Transverse colon (tissue), 4 donors: ENCODE data around the gene UBALD1. TPM values are rescaled to one million over a fixed set of nuclear protein-coding genes. Genes with fewer than 3 reads are reported as not detected.

Source experiments
- DNase-seq: peaks from one replicate; pipeline ENCODE4 v3.0.0-alpha.2; 2019
- H3K27ac ChIP-seq, 4 donors: fragments of 200-600 bp; sonication (generic); 2 replicates each; pipeline ENCODE4 v1.5.1; 2016 to 2018; ENCODE audit warnings: inconsistent platforms in 4 of 4
- H3K27me3 ChIP-seq: fragments of 200-600 bp; sonication (generic); 2 replicates; pipeline ENCODE4 v1.5.1; 2017; ENCODE audit warnings: inconsistent platforms
- H3K36me3 ChIP-seq, 4 donors: fragments of 200-600 bp; sonication (generic); 2 replicates each; pipeline ENCODE4 v1.5.1; 2017 to 2019; ENCODE audit warnings: inconsistent platforms in 4 of 4
- H3K4me1 ChIP-seq, 4 donors: fragments of 200-600 bp; sonication (generic); 2 replicates each; pipeline ENCODE4 v1.5.1; 2017 to 2020; ENCODE audit warnings: inconsistent platforms in 4 of 4
- H3K4me3 ChIP-seq, 4 donors: fragments of 200-600 bp; sonication (generic); 1 replicate in 1 of 4; 2 replicates in 3 of 4; pipeline versions ENCODE4 v1.5.1 to v1.6.1; 2017 to 2019; ENCODE audit warnings: inconsistent platforms in 4 of 4
- H3K9me3 ChIP-seq, 2 donors: fragments of 200-600 bp; sonication (generic); 2 replicates each; pipeline ENCODE4 v1.5.1; 2017 to 2019; ENCODE audit warnings: inconsistent platforms in 2 of 2
- CTCF ChIP-seq, 5 experiments: fragments of 200-600 bp in 3 of 5; fragments of 450-650 bp in 2 of 5; sonication (generic) in 3 of 5; IDR thresholded peaks; 1 replicate in 2 of 5; 2 replicates in 3 of 5; pipeline ENCODE4 v1.5.1; 2016 to 2017; ENCODE audit warnings: antibody characterized with exemption in 5 of 5, inconsistent platforms in 3 of 5, mild to moderate bottlenecking in 2 of 5, moderate library complexity in 1 of 5
- EP300 ChIP-seq: sonication (generic); formaldehyde crosslinking; IDR thresholded peaks from one replicate; pipeline ENCODE4 v1.6.1; 2017; ENCODE audit warnings: antibody characterized with exemption, low read depth
- POLR2A ChIP-seq: fragments of 450-650 bp; IDR thresholded peaks from one replicate; pipeline ENCODE4 v1.6.1; 2016; ENCODE audit warnings: antibody characterized with exemption, mild to moderate bottlenecking, moderate library complexity
- POLR2AphosphoS5 ChIP-seq, 3 donors: sonication (generic); formaldehyde crosslinking; IDR thresholded peaks; one replicate each; pipeline ENCODE4 v1.6.1; 2016; ENCODE audit warnings: antibody characterized with exemption in 3 of 3
- WGBS, 2 donors: methylation state at CpG; one replicate each; pipeline ENCODE4 v1.1.5; 2018; ENCODE audit warnings: low coverage in 1 of 2; 5-methylcytosine and 5-hydroxymethylcytosine counted together
- in situ Hi-C, 4 donors: fragments of 200-750 bp; cut with MboI; loops; one replicate each; pipeline versions ENCODE4 v1.15.0 to v1.15.1; 2017; ENCODE audit warnings: low sequenced_read_pairs in 3 of 4, low pct_ligation_motif_present in 1 of 4, low pct_unique_long_range_greater_than_20kb in 1 of 4
- intact Hi-C: fragments of 100-400 bp; cut with DNase I; formaldehyde crosslinking; loops from one replicate; pipeline ENCODE4 v1.15.1; 2023; ENCODE audit warnings: low total_unique reads
- total RNA-seq, 4 donors: library from RNA; depleted of rRNA; stranded (reverse); fragments of >200 nt; gene quantifications; one replicate each; pipeline ENCODE4 v1.1.0, GENCODE V29; 2016

Gene UBALD1
- total RNA-seq, 4 donors from 2014 or later, result 8.6 to 18.0 (median 10.5) TPM

GRCh38 chr16:4591706-4592470 is 22.8 kb downstream of the UBALD1 start:
- no peaks in the 10 kb centered on the region for H3K9me3 ChIP-seq
- H3K36me3 ChIP-seq, result no peaks in the 10 kb centered on the region
- no peak overlapping the region for H3K4me3 ChIP-seq
- DNase-seq, result no peak
- in situ Hi-C loops (no loop called here), intact Hi-C loops (no loop called here)
- no peaks in the 10 kb centered on the region for H3K27me3 ChIP-seq
- H3K4me1 ChIP-seq, result no peaks in the 10 kb centered on the region
- TF ChIP-seq POLR2AphosphoS5 (IDR thresholded peaks at IDR 0.05) (no peak), POLR2A (no peak), CTCF (IDR thresholded peaks at IDR 0.05) (no peak), EP300 (no peak)
- H3K27ac ChIP-seq, result no peak overlapping the region
- WGBS, 2 donors, result 80 to 93% methylated on average over 6 to 17 of the region's 17 CpGs

- TF ChIP-seq EP300 (no peak), POLR2AphosphoS5 (IDR thresholded peaks at IDR 0.05) (no peak), CTCF (IDR thresholded peaks at IDR 0.05) (no peak), POLR2A (no peak)
- Histone ChIP-seq H3K36me3 (no peaks in the 10 kb centered on the region), H3K27ac (no peak overlapping the region), H3K9me3 (no peaks in the 10 kb centered on the region), H3K27me3 (peaks cover 2% of the 10 kb centered on the region), H3K4me3 (no peak overlapping the region), H3K4me1 (no peaks in the 10 kb centered on the region)
- in situ Hi-C loops (no loop called here), intact Hi-C loops (no loop called here)
- 47% methylated on average over 6 of the region's 6 CpGs for WGBS, 2 donors
- DNase-seq, result no peak
These were observed 23.5 kb downstream of the UBALD1 start for GRCh38 chr16:4591191-4591590.

GRCh38 chr16:4588961-4589360 is 25.7 kb downstream of the UBALD1 start:
- no peaks in the 10 kb centered on the region for H3K9me3 ChIP-seq
- H3K4me1 ChIP-seq, result no peaks in the 10 kb centered on the region
- no peak for DNase-seq
- in situ Hi-C loops, result no loop called here
- H3K27me3 ChIP-seq, result peaks cover 4% of the 10 kb centered on the region
- TF ChIP-seq POLR2AphosphoS5 (IDR thresholded peaks at IDR 0.05) (no peak), CTCF (IDR thresholded peaks at IDR 0.05) (no peak), POLR2A (no peak), EP300 (no peak)
- no peak overlapping the region for H3K4me3 ChIP-seq
- H3K27ac ChIP-seq, result no peak overlapping the region
- H3K36me3 ChIP-seq, result no peaks in the 10 kb centered on the region
- 94 to 100% methylated on average over 4 to 6 of the region's 6 CpGs for WGBS, 2 donors
- intact Hi-C loops, result loop anchor here (5.0 to 10.0 kb wide), 2 partner anchors 58 to 84 kb away; no protein-coding TSS in a partner anchor

GRCh38 chr16:4588386-4588785 is 26.3 kb downstream of the UBALD1 start:
- H3K36me3 ChIP-seq, result no peaks in the 10 kb centered on the region
- H3K4me3 ChIP-seq, result no peak overlapping the region
- peaks cover 4% of the 10 kb centered on the region for H3K27me3 ChIP-seq
- H3K27ac ChIP-seq, result no peak overlapping the region
- no peaks in the 10 kb centered on the region for H3K9me3 ChIP-seq
- WGBS, 2 donors, result 63 to 73% methylated on average over 2 of the region's 2 CpGs
- intact Hi-C loops (loop anchor here (5.0 to 10.0 kb wide), 2 partner anchors 59 to 84 kb away; no protein-coding TSS in a partner anchor), in situ Hi-C loops (no loop called here)
- TF ChIP-seq POLR2AphosphoS5 (IDR thresholded peaks at IDR 0.05), result no peak
- no peak for TF ChIP-seq CTCF (IDR thresholded peaks at IDR 0.05)
- no peak for TF ChIP-seq POLR2A
- no peak for TF ChIP-seq EP300
- DNase-seq, result no peak
- no peaks in the 10 kb centered on the region for H3K4me1 ChIP-seq
